Measurements from ENCODE around the gene IFI6.

GRCh38 chr1:27666791-27667254 is 5.2 kb downstream of the IFI6 start:
- TF ChIP-seq CTCF (IDR thresholded peaks at IDR 0.05) (no peak), POLR2AphosphoS5 (IDR thresholded peaks at IDR 0.05) (no peak), EP300 (IDR thresholded peaks at IDR 0.05) (no peak)

Measured in sigmoid colon (tissue), 4 donors.